ENCODE data around the gene GPC5. TPM values are rescaled to one million over a fixed set of nuclear protein-coding genes. Genes with fewer than 3 reads are reported as not detected.

Gene GPC5
- total RNA-seq, 1 experiment from 2014 or later: 0.15 TPM

DNA sequence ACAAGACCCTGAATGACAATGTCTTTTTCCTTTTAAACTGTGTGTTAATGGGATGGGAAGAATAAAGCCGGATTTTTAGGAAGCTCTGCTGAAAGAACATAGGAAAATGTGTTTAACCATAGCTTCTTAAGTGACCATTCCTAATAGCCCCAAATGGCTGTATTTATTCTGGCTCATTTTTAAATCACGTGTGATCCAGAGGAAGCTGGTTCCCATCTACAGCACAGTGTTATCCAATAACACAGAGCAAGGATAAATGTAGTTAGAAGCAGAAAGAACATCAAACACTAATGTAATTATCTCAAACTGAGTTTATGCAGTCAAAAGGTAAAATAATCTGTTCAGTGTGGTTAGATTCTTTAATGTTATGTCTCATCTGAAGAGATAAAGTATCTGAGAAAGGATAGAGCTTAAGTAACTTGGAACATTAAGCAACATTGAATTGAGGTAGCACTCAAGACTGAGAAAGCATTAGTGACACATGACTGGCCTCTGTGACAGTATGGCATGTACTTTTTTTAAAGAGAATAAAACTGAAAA lies 853.3 kb downstream of the GPC5 start:
- H2AK5ac ChIP-seq (ENCODE audit: insufficient read length, low read length): no peak overlapping the region
- H3K23ac ChIP-seq (ENCODE audit: insufficient read length, low read depth, low read length): no peak overlapping the region
- H3K27me3 ChIP-seq (ENCODE audit: insufficient read depth, low read length): no peaks in the 10 kb centered on the region
- TF ChIP-seq, protein P1, sequence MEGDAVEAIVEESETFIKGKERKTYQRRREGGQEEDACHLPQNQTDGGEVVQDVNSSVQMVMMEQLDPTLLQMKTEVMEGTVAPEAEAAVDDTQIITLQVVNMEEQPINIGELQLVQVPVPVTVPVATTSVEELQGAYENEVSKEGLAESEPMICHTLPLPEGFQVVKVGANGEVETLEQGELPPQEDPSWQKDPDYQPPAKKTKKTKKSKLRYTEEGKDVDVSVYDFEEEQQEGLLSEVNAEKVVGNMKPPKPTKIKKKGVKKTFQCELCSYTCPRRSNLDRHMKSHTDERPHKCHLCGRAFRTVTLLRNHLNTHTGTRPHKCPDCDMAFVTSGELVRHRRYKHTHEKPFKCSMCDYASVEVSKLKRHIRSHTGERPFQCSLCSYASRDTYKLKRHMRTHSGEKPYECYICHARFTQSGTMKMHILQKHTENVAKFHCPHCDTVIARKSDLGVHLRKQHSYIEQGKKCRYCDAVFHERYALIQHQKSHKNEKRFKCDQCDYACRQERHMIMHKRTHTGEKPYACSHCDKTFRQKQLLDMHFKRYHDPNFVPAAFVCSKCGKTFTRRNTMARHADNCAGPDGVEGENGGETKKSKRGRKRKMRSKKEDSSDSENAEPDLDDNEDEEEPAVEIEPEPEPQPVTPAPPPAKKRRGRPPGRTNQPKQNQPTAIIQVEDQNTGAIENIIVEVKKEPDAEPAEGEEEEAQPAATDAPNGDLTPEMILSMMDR (conservative IDR thresholded peaks at IDR 0.05): no peak
- no peak overlapping the region for H2BK120ac ChIP-seq (ENCODE audit: low read depth, low read length, poor library complexity, severe bottlenecking)
- no peak overlapping the region for H2BK5ac ChIP-seq (ENCODE audit: insufficient read length, low read length)
- H3K4me2 ChIP-seq (ENCODE audit: insufficient read depth, insufficient read length, low read length): no peak overlapping the region
- no peaks in the 10 kb centered on the region for H4K20me1 ChIP-seq (ENCODE audit: control insufficient read depth, insufficient read depth, insufficient read length)
- WGBS (ENCODE audit: extremely low coverage, insufficient read length, low lambda C conversion rate): no CpG with 5 or more reads among the region's 2 CpGs
- no peak overlapping the region for H3T11ph ChIP-seq (ENCODE audit: low read length)
- Mint-ChIP-seq H3K36me3 (ENCODE audit: insufficient read depth in 1 of 3, low read depth in 3 of 3) (no peaks in the 10 kb centered on the region), H3K4me3 (no peak overlapping the region), H3K4me1 (no peaks in the 10 kb centered on the region), H3K27me3 (ENCODE audit: low read depth) (no peaks in the 10 kb centered on the region; the same call in 1 of the 2 replicates), H3K9me3 (no peaks in the 10 kb centered on the region), H3K27ac (no peak overlapping the region)
- no peaks in the 10 kb centered on the region for H3K4me1 ChIP-seq (ENCODE audit: insufficient read depth, low read length)
- no peak overlapping the region for H3K14ac ChIP-seq (ENCODE audit: insufficient read depth, low read length)
- H3K56ac ChIP-seq (ENCODE audit: insufficient read length, low read depth, low read length): no peak overlapping the region
- H4K8ac ChIP-seq (replicated peaks; ENCODE audit: insufficient read length, low read depth, low read length): no peak overlapping the region
- no peaks in the 10 kb centered on the region for H3K23me2 ChIP-seq (ENCODE audit: insufficient read length, low read depth, low read length, poor library complexity, severe bottlenecking)
- no peak overlapping the region for H3K27ac ChIP-seq (ENCODE audit: insufficient read length, low read depth, low read length)
- DNase-seq: no peak
- H3K9ac ChIP-seq (ENCODE audit: extremely low read depth, insufficient read length, low read length): no peak overlapping the region
- H2BK12ac ChIP-seq (ENCODE audit: insufficient read length, low read depth, low read length): no peak overlapping the region
- no peak overlapping the region for H4K5ac ChIP-seq (ENCODE audit: insufficient read length, low read depth, low read length)
- no peaks in the 10 kb centered on the region for H3K79me2 ChIP-seq (ENCODE audit: insufficient read depth, low read length)
- no peaks in the 10 kb centered on the region for H3K9me3 ChIP-seq (ENCODE audit: control insufficient read depth, low read depth, low read length)
- no peak overlapping the region for H2BK15ac ChIP-seq (ENCODE audit: low read depth, low read length)
- H3K4ac ChIP-seq (ENCODE audit: low read depth, low read length): no peak overlapping the region
- no peak overlapping the region for H2BK20ac ChIP-seq (ENCODE audit: low read depth, low read length, poor library complexity, severe bottlenecking)
- H4K91ac ChIP-seq (ENCODE audit: insufficient read length, low read depth, low read length): no peak overlapping the region
- H3K18ac ChIP-seq (ENCODE audit: insufficient read length, low read depth, low read length): no peak overlapping the region
- H2AFZ ChIP-seq (ENCODE audit: low read length): no peak overlapping the region
- no peaks in the 10 kb centered on the region for H3K79me1 ChIP-seq (ENCODE audit: insufficient read depth, low read depth, low read length, poor library complexity, severe bottlenecking)

All from H9 (cell line).